Stimulated activated CD8-positive, alpha-beta memory T cell treated with anti-CD3 and anti-CD28 coated beads, Interleukin-2, amount 100 ng/mL, for 48 hours (primary cell): ENCODE data around the gene MSANTD3.
A peak's percentile ranks its signal among the peaks of the same experiment; 100 is the strongest.

Experiments used
- DNase-seq, 2 donors: peaks; one replicate each; pipeline ENCODE4 v3.0.0-alpha.2; 2020; ENCODE audit warnings: low read depth in 2 of 2

The MSANTD3 gene

GRCh38 chr9:100465761-100466160 lies 38.8 kb downstream of the MSANTD3 start:
- no peak for DNase-seq

- DNase-seq: no peak
These were observed 39.4 kb downstream of the MSANTD3 start for GRCh38 chr9:100466171-100466828.

GRCh38 chr9:100466829-100467221 lies 39.9 kb downstream of the MSANTD3 start:
- DNase-seq: no peak

- DNase-seq: no peak
These were observed 41.1 kb downstream of the MSANTD3 start for GRCh38 chr9:100468041-100468440.

GRCh38 chr9:100472268-100472667 lies 45.3 kb downstream of the MSANTD3 start:
- DNase-seq: no peak

GRCh38 chr9:100472788-100473275 lies 45.9 kb downstream of the MSANTD3 start, which contains the start of gene TMEFF1:
Gene TMEFF1, plus strand, starts transcription at chr9:100473149. Its CDS starts 396 bp downstream, at chr9:100473545.
- peak in 1 of 2 donors; percentile 34 for DNase-seq

GRCh38 chr9:100473276-100474081 lies 46.5 kb downstream of the MSANTD3 start:
- peak in 1 of 2 donors; percentile 18 for DNase-seq

GRCh38 chr9:100474082-100474923 lies 47.4 kb downstream of the MSANTD3 start:
- no peak for DNase-seq

GRCh38 chr9:100474924-100475276 lies 48.0 kb downstream of the MSANTD3 start:
- no peak for DNase-seq

GRCh38 chr9:100477241-100477640 lies 50.3 kb downstream of the MSANTD3 start:
- no peak for DNase-seq

- DNase-seq: no peak
These were observed 51.2 kb downstream of the MSANTD3 start for GRCh38 chr9:100478192-100478591.

- no peak for DNase-seq
These were observed 52.9 kb downstream of the MSANTD3 start for GRCh38 chr9:100479820-100480219.

- DNase-seq: no peak
These were observed 58.3 kb downstream of the MSANTD3 start for GRCh38 chr9:100485196-100485595.

GRCh38 chr9:100486479-100487176 lies 59.7 kb downstream of the MSANTD3 start:
- DNase-seq: no peak

GRCh38 chr9:100488177-100488576 lies 61.2 kb downstream of the MSANTD3 start:
- no peak for DNase-seq

- DNase-seq: no peak
These were observed 62.9 kb downstream of the MSANTD3 start for GRCh38 chr9:100489836-100490235.

- DNase-seq: no peak
These were observed 66.0 kb downstream of the MSANTD3 start for GRCh38 chr9:100492952-100493351.

GRCh38 chr9:100498592-100498991 lies 71.6 kb downstream of the MSANTD3 start:
- DNase-seq: no peak

- DNase-seq: no peak
These were observed 72.5 kb downstream of the MSANTD3 start for GRCh38 chr9:100499460-100499859.

- no peak for DNase-seq
These were observed 72.9 kb downstream of the MSANTD3 start for GRCh38 chr9:100499866-100500265.
